Measurements from ENCODE around the gene GNB1. TPM values are rescaled to one million over a fixed set of nuclear protein-coding genes. Genes with fewer than 3 reads are reported as not detected.

Gene GNB1
- total and polyA plus RNA-seq, 10 of the 15 experiments (the other 5 are each of a cell fraction or from before 2014, with no cell fraction given): 23.0 to 392 (median 93.9) TPM

DNA sequence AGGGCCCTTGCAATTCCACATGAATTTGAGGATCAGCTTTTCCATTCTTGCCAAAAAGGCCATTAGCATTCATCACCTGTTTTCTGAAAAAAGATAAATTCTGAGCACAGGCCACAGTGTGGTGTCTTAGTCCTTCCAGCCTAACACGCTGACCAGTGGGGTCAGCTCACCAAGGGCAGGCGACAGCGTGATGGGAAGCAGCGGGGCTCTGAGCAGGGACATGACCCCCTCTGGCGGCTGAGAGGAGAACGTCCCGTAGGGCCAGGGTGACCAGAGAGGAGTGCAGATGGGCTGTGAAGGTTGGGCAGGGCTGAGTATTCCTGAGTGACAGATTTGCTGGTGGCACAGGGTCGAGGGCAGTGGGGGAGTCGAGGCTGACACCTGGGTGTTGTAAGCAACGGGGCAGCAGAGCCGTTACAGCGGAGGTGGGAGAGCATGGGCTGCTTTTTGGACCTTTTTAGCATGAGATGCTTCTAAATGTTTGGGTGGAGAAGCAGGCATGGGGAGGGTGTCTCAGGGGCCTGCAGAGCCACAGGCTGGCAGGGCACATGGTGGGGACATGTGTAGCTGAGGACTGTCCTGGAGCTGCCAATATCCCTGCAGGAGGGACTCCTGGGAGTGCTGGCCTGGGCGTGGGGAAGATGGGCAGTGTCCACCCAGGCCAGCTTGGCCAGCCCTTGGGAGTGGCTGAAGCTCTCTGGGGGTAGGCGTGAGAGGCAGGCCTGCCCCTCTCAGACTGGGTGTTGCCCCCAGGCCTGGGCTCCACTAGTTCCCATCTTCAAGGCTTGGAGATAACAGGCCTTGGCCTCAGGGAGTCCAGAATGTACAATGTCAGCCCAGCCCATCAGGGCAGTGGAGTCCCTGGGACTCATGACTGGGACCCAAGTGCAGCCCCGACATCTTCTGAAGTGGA, 15.6 kb upstream of the GNB1 start (continued):
- peak; percentile 80 for TF ChIP-seq SMC3 (IDR thresholded peaks at IDR 0.05; ENCODE audit: borderline replicate concordance, low read length)
- TF ChIP-seq BMI1 (IDR thresholded peaks at IDR 0.05; ENCODE audit: borderline replicate concordance): no peak
- no peak for TF ChIP-seq CREM (IDR thresholded peaks at IDR 0.05; ENCODE audit: low read depth)
- no peak for TF ChIP-seq NR2C2 (IDR thresholded peaks at IDR 0.05; ENCODE audit: borderline replicate concordance, control insufficient read depth, insufficient read length, low read depth)
- TF ChIP-seq SP1 (IDR thresholded peaks at IDR 0.05; ENCODE audit: low read depth, low read length): peak; percentile 13

GRCh38 chr1:1903224-1903623, 12.3 kb upstream of the GNB1 start:
- Histone ChIP-seq H3K27me3 (replicated peaks in 1 of 2; ENCODE audit: control insufficient read depth in 2 of 2, insufficient read depth in 2 of 2, low read length in 1 of 2) (no peaks in the 10 kb centered on the region), H4K20me1 (ENCODE audit: control insufficient read depth, insufficient read depth) (no peaks in the 10 kb centered on the region), H3K9ac (ENCODE audit: control insufficient read depth, insufficient read depth, low read length) (no peak overlapping the region), H3K4me1 (ENCODE audit: control insufficient read depth, insufficient read depth, low read length) (peaks cover 15% of the 10 kb centered on the region), H3K27ac (ENCODE audit: control insufficient read depth, insufficient read depth) (no peak overlapping the region), H2AFZ (ENCODE audit: control insufficient read depth, low read depth, low read length) (no peak overlapping the region), H3K79me2 (ENCODE audit: control insufficient read depth, insufficient read depth, low read length) (no peaks in the 10 kb centered on the region), H3K36me3 (ENCODE audit: control insufficient read depth in 2 of 2, insufficient read depth in 2 of 2, low read length in 1 of 2) (no peaks in the 10 kb centered on the region), H3K9me3 (replicated peaks; ENCODE audit: control insufficient read depth, insufficient read depth, low read length) (no peaks in the 10 kb centered on the region; the same call in 2 of the 3 replicates), H3K4me3 (no peak overlapping the region), H3K4me2 (ENCODE audit: control insufficient read depth, insufficient read depth) (no peak overlapping the region)
- no peak for FAIRE-seq
- 99% methylated on average over 5 of the region's 12 CpGs for WGBS (ENCODE audit: insufficient coverage, insufficient replicate concordance, low lambda C conversion rate, missing lambda C conversion rate)
- CTCF ChIA-PET: no interaction called here
- POLR2A ChIA-PET: interaction anchor here (0.7 kb wide), 1 partner anchor 238 kb away, joined by 11 read pairs; no protein-coding TSS in a partner anchor
- DNase-seq (ENCODE audit: low read depth, low spot score): no peak
- no TSS peak for BruUV-seq (replicated peaks)
- in situ Hi-C loops (cut with MboI): loop anchor here (10.0 kb wide), 1 partner anchor 118 kb away; no protein-coding TSS in a partner anchor
- SMC1A ChIA-PET (ENCODE audit: uncharacterized antibody, unreplicated experiment): no interaction called here
- no peak for ATAC-seq
- RAD21 ChIA-PET (ENCODE audit: unreplicated experiment): no interaction called here
- intact Hi-C loops (cut with micrococcal nuclease; ENCODE audit: unreplicated experiment): no loop called here
- TF ChIP-seq POLR2AphosphoS5 (IDR thresholded peaks at IDR 0.05; ENCODE audit: low read length): no peak
- no peak for TF ChIP-seq RB1 (IDR thresholded peaks at IDR 0.05; ENCODE audit: borderline replicate concordance)
- no peak for TF ChIP-seq TCF12 (IDR thresholded peaks at IDR 0.05; ENCODE audit: low read depth, low read length)
- TF ChIP-seq, protein P1, sequence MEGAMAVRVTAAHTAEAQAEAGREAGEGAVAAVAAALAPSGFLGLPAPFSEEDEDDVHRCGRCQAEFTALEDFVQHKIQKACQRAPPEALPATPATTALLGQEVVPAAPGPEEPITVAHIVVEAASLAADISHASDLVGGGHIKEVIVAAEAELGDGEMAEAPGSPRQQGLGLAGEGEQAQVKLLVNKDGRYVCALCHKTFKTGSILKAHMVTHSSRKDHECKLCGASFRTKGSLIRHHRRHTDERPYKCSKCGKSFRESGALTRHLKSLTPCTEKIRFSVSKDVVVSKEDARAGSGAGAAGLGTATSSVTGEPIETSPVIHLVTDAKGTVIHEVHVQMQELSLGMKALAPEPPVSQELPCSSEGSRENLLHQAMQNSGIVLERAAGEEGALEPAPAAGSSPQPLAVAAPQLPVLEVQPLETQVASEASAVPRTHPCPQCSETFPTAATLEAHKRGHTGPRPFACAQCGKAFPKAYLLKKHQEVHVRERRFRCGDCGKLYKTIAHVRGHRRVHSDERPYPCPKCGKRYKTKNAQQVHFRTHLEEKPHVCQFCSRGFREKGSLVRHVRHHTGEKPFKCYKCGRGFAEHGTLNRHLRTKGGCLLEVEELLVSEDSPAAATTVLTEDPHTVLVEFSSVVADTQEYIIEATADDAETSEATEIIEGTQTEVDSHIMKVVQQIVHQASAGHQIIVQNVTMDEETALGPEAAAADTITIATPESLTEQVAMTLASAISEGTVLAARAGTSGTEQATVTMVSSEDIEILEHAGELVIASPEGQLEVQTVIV (IDR thresholded peaks at IDR 0.05; ENCODE audit: borderline replicate concordance, partially characterized antibody): no peak
- no peak for TF ChIP-seq KAT2A (conservative IDR thresholded peaks at IDR 0.05; ENCODE audit: control insufficient read depth, low read depth, low read length)
- TF ChIP-seq ZBED1 (IDR thresholded peaks at IDR 0.05; ENCODE audit: borderline replicate concordance): no peak
- no peak for TF ChIP-seq IRF4 (IDR thresholded peaks at IDR 0.05; ENCODE audit: low read depth, low read length)
- TF ChIP-seq ATF3 (IDR thresholded peaks at IDR 0.05; ENCODE audit: borderline replicate concordance, extremely low read depth, low read depth, low read length): no peak
- TF ChIP-seq CEBPB (IDR thresholded peaks at IDR 0.05; ENCODE audit: borderline replicate concordance in 1 of 2, low read depth in 2 of 2, low read length in 2 of 2): no peak
- TF ChIP-seq TCF7 (IDR thresholded peaks at IDR 0.05; ENCODE audit: borderline replicate concordance): no peak
- TF ChIP-seq, protein P2, sequence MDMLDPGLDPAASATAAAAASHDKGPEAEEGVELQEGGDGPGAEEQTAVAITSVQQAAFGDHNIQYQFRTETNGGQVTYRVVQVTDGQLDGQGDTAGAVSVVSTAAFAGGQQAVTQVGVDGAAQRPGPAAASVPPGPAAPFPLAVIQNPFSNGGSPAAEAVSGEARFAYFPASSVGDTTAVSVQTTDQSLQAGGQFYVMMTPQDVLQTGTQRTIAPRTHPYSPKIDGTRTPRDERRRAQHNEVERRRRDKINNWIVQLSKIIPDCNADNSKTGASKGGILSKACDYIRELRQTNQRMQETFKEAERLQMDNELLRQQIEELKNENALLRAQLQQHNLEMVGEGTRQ (IDR thresholded peaks at IDR 0.05; ENCODE audit: borderline replicate concordance, low read depth, low read length): no peak
- no peak for TF ChIP-seq ZZZ3 (IDR thresholded peaks at IDR 0.05; ENCODE audit: control insufficient read depth, insufficient read length, low read depth)

Measured in GM12878 (cell line).